Astrocyte (in vitro differentiated cells and primary cell): Measurements from ENCODE around the gene PDPK1. TPM values are rescaled to one million over a fixed set of nuclear protein-coding genes. Genes with fewer than 3 reads are reported as not detected.

Source experiments
- DNase-seq: peaks from one replicate; pipeline ENCODE4 v3.0.0-alpha.2; 2010; ENCODE audit warnings: low read depth
- FAIRE-seq: peaks from 2 replicates; lab custom pipeline; 2011; peaks lifted over from hg19 to GRCh38; lab: Jason Lieb, UNC
- H2AFZ ChIP-seq: 2 replicates; pipeline ENCODE4 v1.6.0; 2012; ENCODE audit warnings: low read depth, low read length, inconsistent platforms
- H3K27ac ChIP-seq: 2 replicates; pipeline ENCODE4 v1.5.1; 2011; ENCODE audit warnings: low read depth, low read length, inconsistent platforms
- H3K27me3 ChIP-seq: 2 replicates; pipeline ENCODE4 v1.6.0; 2011; ENCODE audit warnings: low read length, inconsistent platforms; ENCODE audit not compliant: insufficient read depth
- H3K36me3 ChIP-seq: 2 replicates; pipeline ENCODE4 v1.5.1; 2011; ENCODE audit warnings: low read length, inconsistent platforms; ENCODE audit not compliant: insufficient read depth
- H3K4me1 ChIP-seq: 2 replicates; pipeline ENCODE4 v1.5.1; 2011; ENCODE audit warnings: low read length, inconsistent platforms; ENCODE audit not compliant: insufficient read depth
- H3K4me2 ChIP-seq: 2 replicates; pipeline ENCODE4 v1.6.0; 2012; ENCODE audit warnings: low read length, inconsistent platforms
- H3K4me3 ChIP-seq: 2 replicates; pipeline ENCODE4 v1.5.1; 2011; ENCODE audit warnings: low read depth, mild to moderate bottlenecking, low read length, inconsistent platforms; ENCODE audit not compliant: insufficient read depth
- H3K79me2 ChIP-seq: 2 replicates; pipeline ENCODE4 v1.6.0; 2012; ENCODE audit warnings: mild to moderate bottlenecking, low read length, inconsistent platforms; ENCODE audit not compliant: insufficient read depth
- H3K9ac ChIP-seq: 2 replicates; pipeline ENCODE4 v1.6.0; 2012; ENCODE audit warnings: mild to moderate bottlenecking, low read length, inconsistent platforms
- H3K9me3 ChIP-seq: 2 replicates; pipeline ENCODE4 v1.5.1; 2012; ENCODE audit warnings: low read depth, mild to moderate bottlenecking, low read length, inconsistent platforms; ENCODE audit not compliant: insufficient read depth
- H4K20me1 ChIP-seq: 2 replicates; pipeline ENCODE4 v1.6.0; 2012; ENCODE audit warnings: low read length, inconsistent platforms; ENCODE audit not compliant: insufficient read depth
- H3K27ac Mint-ChIP-seq: one replicate; pipeline ENCODE4 v1.8.0; 2021; ENCODE audit warnings: mild to moderate bottlenecking, mixed read lengths; ENCODE audit not compliant: unreplicated experiment
- H3K27me3 Mint-ChIP-seq: one replicate; pipeline ENCODE4 v1.8.0; 2021; ENCODE audit warnings: low read depth, mixed read lengths; ENCODE audit not compliant: unreplicated experiment
- H3K36me3 Mint-ChIP-seq: one replicate; pipeline ENCODE4 v1.8.0; 2021; ENCODE audit warnings: low read depth, mixed read lengths; ENCODE audit not compliant: unreplicated experiment
- H3K4me1 Mint-ChIP-seq: one replicate; pipeline ENCODE4 v1.8.0; 2021; ENCODE audit warnings: low read depth, mixed read lengths; ENCODE audit not compliant: unreplicated experiment
- H3K4me3 Mint-ChIP-seq: one replicate; pipeline ENCODE4 v1.8.0; 2021; ENCODE audit warnings: mild to moderate bottlenecking, moderate library complexity, mixed read lengths; ENCODE audit not compliant: unreplicated experiment
- H3K9me3 Mint-ChIP-seq: one replicate; pipeline ENCODE4 v1.8.0; 2021; ENCODE audit warnings: mild to moderate bottlenecking, mixed read lengths; ENCODE audit not compliant: unreplicated experiment
- CTCF ChIP-seq: IDR thresholded peaks from 2 replicates; pipeline ENCODE4 v1.5.1; 2011; ENCODE audit warnings: low read depth, mild to moderate bottlenecking, inconsistent platforms, low read length, moderate library complexity; ENCODE audit not compliant: insufficient read depth
- EZH2 ChIP-seq: IDR thresholded peaks from 2 replicates; pipeline ENCODE4 v1.6.1; 2012; ENCODE audit warnings: mild to moderate bottlenecking, low read length, inconsistent platforms; ENCODE audit not compliant: insufficient read depth
- total RNA-seq: library from RNA; stranded (reverse); gene quantifications from 2 replicates; pipeline ENCODE4 v1.2.1, GENCODE V29; 2021

The PDPK1 gene
- total RNA-seq, 1 donor from 2014 or later, result 48.1 TPM

GRCh38 chr16:2516391-2517240 is 21.2 kb upstream of the PDPK1 start:
- Histone ChIP-seq H2AFZ (no peak overlapping the region), H3K9ac (peak overlapping the region; percentile 18), H3K79me2 (peaks cover 66% of the 10 kb centered on the region), H3K4me3 (no peak overlapping the region), H4K20me1 (peaks cover 64% of the 10 kb centered on the region), H3K4me2 (peak overlapping the region; percentile 99), H3K4me1 (peaks cover 46% of the 10 kb centered on the region), H3K36me3 (peaks cover 2% of the 10 kb centered on the region), H3K9me3 (no peaks in the 10 kb centered on the region), H3K27ac (no peak overlapping the region), H3K27me3 (no peaks in the 10 kb centered on the region)
- H3K27me3 Mint-ChIP-seq, result no peaks in the 10 kb centered on the region
- peaks cover 10% of the 10 kb centered on the region for H3K36me3 Mint-ChIP-seq
- H3K27ac Mint-ChIP-seq, result peak overlapping the region; percentile 73
- FAIRE-seq, result no peak
- DNase-seq, result no peak
- peaks cover 40% of the 10 kb centered on the region for H3K4me1 Mint-ChIP-seq
- H3K4me3 Mint-ChIP-seq, result peak overlapping the region; percentile 97
- no peaks in the 10 kb centered on the region for H3K9me3 Mint-ChIP-seq
- TF ChIP-seq CTCF, result no peak
- no peak for TF ChIP-seq EZH2

GRCh38 chr16:2517954-2518605 is 19.7 kb upstream of the PDPK1 start:
- Histone ChIP-seq H3K79me2 (peaks cover 73% of the 10 kb centered on the region), H4K20me1 (peaks cover 65% of the 10 kb centered on the region), H3K4me2 (no peak overlapping the region), H3K36me3 (peaks cover 4% of the 10 kb centered on the region), H3K27ac (no peak overlapping the region), H3K9ac (peak overlapping the region; percentile 23), H3K27me3 (no peaks in the 10 kb centered on the region), H3K4me3 (no peak overlapping the region), H3K9me3 (no peaks in the 10 kb centered on the region), H2AFZ (no peak overlapping the region), H3K4me1 (peaks cover 43% of the 10 kb centered on the region)
- FAIRE-seq (no peak), DNase-seq (no peak)
- H3K4me1 Mint-ChIP-seq, result peaks cover 38% of the 10 kb centered on the region
- TF ChIP-seq EZH2 (no peak), CTCF (no peak)
- no peaks in the 10 kb centered on the region for H3K9me3 Mint-ChIP-seq
- H3K36me3 Mint-ChIP-seq, result peaks cover 8% of the 10 kb centered on the region
- peak overlapping the region; percentile 58 for H3K27ac Mint-ChIP-seq
- no peaks in the 10 kb centered on the region for H3K27me3 Mint-ChIP-seq
- H3K4me3 Mint-ChIP-seq, result peak overlapping the region; percentile 40
